8988T (cell line): ENCODE data around the gene LAMA5.

Experiments
- DNase-seq: peaks from one replicate; pipeline ENCODE4 v3.0.0; 2011

Gene LAMA5

DNA sequence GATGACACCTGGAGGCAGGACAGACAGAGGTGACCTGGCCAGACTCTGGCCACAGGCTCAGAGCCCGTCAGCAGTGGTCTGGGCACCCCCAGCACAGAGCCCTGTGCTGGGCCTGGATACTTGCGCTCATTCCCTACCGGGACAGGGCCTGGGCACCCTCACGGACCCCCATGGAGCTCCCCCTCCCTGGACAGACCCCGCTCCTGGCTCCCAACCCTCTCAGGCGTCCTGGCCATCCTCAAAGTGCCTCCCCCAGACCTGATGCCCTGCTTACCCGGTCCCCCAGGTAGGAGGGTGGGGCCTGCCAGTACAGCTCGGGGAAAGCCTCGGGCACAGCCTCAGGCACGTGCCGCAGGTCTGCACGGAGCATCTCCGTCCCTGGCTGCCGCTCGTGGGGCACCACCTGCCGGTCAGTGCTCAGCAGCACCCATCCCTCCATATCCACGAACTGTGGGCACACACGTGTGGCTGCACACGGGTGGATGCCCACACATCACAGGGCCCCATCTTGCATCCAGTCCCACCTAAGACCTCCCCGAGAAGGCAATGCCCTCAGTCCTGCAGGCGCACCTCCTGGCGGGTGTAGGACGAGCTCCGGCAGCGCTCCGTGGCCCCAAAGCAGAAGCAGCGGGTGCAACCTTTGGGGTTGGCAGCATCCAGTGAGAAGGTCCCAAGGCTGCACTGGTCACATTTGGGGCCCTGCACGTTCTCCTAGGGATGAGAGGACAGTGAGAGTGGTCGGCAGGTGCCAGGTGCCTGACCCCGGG lies 40.0 kb downstream of the LAMA5 start:
- DNase-seq = no peak

DNA sequence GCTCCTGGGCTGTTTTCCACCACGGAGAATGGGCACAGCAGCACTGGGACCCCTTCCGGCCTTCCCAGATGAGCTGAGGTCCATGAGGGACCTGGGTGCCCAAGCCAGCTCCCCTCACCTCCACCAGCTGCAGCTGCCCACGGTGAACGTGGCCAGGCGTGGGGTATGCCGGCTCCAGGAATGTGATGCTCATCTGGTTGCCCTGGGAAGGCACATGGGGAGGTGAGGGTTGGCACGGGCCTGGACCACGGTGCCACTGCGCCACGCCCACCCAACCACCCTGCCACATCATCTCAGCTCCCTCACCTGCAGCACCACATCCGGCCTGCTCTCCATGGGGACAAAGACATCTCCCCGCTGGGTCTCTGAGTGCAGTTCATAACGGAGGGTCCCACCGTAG lies 40.6 kb downstream of the LAMA5 start:
- no peak for DNase-seq

DNA sequence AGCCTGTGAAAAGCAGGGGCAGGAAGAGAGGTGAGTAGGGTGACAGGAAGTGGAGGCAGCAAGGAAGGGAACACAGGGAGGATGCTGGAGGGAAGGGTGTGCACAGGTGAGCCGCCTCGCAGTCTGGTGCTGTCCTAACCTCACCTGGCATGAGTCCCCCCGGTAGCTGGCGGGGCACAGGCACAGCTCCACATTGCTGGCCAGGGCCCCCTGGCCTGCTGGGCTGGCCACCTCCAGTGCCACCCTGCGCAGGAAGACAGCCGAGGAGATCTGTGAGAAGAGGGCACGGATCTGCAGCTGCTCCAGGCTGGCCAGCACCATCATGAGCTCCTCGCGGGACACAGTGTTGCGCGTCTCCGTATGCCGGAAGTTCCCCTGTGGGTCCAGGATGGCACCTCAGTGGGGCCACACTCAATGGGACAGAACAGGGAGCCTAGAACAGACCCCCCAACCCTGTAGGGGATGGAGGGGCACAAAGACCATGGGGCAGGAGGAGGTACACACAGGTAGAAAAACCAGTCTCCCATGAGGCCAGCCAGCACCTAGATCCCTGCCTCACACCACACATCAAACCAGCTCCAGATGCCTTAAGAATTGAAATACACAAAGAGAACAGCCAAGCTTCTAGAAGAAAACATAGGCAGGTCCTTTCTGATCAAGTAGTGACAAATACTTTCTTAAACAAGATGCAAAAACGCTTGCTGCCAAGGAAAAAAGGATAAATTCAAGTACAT lies 41.8 kb downstream of the LAMA5 start:
- no peak for DNase-seq

DNA sequence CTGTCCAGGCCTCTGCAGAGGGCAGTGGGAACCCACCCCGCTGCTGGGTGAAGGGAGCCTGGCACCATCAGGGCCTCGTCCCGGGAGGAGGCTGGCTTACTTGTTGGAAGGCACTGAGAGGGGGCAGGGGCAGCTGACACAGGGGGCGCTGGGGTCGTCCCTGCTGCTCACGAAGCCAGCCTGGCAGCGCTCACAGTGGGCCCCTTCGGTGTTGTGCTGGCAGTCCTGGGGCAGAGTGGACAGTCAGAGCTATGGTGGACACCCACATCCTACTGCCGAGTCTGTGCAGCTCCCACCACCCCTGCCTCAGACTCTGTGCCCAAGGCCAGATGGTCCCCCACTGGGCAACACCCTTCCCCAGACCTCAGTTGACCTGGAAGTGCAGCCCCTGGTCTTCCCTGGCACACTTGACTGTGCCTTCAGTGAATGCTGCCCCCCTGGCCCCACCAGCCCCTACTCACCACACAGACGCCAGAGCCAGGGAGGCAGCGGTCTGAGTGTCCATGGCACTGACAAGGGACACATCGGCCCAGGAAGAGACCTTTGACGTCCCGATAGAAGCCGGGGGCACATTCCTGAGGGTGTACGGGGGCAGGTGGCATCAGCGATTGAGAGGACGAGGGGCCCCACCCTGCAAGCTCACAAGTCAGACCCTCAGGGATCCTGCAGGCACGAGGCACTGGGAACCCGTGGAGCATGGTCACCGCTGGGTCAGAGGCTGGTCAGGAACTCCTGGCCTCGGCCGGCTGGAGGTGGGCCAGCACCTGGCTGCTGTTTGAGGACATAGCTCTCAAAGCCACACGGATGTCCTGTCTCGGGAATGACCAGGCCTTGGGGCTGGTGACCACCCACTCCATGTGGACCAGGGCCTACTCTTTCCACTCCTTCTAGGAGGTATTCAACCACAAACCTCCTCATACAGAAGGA lies 42.9 kb downstream of the LAMA5 start:
- no peak for DNase-seq

DNA sequence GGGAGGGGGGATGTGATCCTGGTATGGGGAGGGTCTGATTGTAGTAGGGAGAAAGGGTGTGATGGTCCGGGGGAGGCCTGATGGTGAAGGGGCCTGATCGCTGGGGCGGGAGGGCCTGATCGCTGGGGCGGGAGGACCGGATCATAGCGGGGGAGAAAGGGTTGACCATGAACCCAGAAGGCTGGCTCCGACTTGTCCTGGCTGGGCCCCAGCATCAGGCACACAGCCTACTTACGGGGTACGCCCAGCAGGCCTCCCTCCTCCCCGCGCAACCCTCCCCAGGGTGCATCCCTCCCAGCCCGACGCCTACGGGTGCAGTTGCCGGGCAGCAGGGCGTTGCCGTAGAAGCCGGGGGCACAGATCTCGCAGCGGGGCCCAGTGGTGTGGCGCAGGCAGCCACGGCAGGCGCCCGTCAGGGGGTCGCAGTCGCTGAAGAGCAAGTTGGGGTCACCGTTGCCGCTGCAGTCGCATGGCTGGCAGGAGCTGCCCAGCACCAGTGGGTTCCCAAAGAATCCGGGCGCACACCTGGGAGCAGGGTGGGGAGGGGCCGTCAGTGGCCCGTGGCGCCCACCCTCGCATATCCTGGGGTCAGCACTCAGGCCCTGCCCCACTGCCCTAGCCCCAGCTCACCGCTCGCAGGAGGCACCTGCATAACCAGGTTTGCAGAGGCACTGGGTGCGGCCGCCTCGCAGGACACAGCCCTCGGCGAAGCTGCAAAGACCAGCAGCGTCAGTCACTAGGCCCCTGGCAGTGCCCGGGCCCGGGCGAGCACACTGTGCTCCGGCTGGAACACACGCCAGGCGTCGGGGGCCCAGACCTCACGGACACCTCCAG lies 43.7 kb downstream of the LAMA5 start:
- no peak for DNase-seq

DNA sequence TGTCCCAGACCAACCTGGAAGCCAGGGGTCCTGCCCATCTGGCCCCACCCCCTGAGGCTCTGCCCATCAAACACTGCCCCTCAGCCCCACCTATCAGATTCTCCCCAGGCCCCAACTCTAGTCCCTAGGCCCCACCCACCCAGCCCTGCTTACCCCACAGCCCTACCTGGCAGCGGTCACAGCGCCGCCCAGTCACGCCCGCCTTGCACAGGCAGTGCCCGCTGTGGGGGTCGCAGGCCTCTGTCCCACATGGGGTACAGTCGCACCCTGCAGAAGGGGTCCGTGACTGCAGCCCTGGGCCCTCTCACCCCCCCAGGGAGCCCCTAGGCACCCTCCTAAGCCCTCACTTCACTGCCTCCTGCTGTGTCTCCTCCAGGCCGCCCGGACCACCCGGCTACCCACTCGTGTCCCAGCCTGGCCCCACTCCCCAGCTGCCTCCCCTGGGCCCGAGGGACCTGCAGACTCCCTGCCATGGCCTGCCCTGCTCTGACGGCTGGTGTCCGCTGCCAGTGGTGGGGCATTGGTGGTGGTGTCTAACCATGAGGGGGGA lies 44.5 kb downstream of the LAMA5 start:
- no peak for DNase-seq

DNA sequence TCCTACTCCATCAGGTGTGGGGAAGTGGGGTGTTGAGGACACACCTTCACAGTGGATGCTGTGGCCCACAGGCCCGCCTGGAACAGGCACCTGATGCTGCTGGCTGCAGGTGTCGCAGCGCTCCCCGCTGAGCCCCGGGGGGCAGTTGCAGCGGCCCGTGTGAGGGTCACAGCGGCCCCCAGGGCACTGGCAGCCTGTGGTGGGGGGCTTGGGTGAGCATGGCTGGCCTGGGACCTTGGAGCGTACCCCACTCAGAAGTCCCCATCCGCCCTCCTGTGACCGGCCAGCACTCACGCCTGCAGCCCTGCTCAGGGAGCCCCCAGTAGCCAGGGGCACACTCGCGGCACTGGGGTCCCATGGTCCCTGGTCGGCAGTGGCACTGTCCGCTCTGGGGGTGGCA lies 45.1 kb downstream of the LAMA5 start:
- DNase-seq = no peak

DNA sequence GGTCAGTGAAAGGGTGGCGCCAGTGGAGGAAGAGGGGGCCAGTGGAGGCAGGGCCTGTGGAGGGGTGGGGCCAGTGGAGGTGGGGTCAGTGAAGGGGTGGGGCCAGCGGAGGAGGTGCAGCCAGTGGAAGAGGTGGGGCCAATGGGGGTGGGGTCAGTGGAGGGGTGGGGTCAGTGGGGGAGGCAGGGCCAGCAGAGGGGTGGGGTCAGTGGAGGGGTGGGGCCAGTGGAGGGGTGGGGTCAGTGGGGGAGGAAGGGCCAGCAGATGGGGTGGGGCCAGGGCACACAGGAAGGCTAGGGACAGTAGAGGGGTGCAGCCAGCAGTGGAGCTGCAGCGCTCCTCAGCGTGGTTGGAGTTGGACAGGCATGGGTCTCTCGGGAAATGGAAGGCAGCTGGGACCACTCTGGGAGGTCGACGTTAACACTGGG lies 45.6 kb downstream of the LAMA5 start:
- DNase-seq = peak; percentile 96

DNA sequence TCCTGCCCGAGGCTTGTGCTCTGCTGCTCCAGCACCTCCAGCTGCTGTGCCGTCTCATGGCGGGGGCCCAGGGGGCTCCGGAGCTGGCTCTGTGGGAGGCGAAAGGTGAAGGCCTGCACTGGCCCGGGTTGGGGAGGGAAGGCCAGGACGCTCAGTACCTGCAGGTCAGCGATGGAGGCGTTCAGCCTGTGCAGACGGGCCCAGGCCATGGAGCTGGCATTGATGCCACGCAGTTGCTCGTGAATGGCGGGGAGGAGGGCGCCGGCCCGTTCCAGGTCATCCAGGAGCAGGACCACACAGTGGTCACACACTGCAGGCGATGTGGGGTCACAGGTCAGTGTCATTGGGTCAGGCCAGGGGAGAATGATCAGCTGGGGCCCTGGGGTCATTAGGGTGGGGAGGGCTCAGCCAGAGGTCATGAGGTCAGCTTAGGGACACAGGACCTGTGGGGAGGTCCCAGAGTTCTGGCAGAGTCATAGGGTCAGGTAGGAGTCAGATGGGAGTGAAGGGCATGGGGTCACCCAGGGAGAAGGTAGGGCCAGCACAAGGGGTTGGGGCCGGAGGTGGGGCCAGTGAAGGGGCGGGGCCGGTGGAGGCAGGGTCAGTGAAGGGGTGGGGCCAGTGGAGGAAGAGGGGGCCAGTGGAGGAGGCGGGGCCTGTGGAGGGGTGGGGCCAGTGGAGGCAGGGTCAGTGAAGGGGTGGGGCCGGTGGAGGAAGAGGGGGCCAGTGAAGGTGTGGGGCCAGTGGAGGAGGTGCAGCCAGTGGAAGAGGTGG lies 46.3 kb downstream of the LAMA5 start:
- DNase-seq = peak; percentile 91

DNA sequence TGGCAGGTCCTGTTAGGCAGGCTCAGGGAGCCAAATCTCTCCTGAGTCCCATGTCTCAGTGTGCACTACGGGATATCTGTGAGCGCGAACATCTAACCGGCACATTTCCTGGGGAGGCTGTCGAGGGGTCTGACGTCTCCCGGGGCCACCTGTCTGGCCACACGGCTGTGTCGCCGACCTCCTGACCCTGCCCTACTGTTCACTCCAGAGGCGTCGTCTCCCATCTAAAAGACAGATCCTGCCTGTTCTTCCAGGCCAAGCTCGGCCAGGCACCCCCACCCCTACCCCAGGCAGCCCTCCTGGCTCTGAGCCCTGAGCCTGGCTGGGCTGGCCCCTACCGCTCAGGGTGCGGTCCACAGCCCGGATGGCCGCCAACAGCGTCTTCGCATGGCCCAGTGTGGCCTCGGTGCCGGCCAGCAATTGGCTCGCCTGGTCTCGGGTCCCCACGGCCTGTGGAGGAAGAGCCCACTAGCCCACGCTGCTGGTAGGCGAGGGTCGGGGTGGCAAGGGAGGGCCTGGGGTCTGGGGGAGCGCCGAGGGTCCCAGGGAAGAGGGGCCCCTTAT lies 47.7 kb downstream of the LAMA5 start:
- no peak for DNase-seq

DNA sequence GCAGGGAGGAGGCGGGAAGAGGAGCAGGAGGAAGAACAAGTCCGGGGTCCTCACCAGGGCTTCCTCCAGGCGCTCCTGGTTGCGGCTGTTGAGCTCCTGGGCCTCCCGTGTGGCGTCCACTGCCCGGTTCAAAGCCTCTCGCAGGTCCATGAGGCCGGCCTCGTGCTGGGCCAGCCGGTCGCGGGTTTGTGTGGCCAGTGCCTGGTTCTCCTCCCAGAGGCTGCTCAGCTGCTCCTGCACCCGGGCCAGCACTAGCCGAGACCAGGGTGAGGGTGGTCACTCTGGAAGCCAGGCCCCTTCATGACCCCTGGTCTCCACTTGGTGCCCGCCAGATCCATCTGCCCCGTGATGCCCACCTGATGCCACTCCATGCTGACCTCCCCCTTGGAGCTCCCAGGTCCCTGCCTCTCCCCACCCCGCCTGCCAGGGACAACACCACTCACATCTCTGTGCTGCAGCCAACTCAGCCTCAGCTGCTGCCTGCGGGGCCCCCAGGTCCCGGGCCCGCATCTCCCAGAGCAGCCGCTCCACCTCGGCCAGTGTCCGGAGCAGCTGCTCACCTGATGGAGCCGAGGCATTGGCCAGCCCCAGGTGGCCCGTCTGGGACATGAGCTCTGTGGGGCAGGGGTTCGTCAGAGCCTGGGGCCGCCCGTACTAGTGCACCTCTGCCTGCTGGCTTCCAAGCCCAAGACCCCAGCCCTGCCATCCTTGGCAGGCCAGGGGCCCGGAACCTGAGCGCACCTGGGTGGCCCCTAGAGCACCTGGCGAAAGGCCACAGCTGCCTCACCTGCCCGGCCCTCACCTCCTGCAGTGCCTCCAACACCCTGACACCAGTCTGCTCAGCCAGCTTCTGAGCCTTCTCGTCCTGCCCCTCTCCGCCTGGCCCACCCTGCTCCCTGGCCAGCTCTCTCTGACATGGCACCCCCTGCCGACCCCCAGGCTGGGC lies 48.4 kb downstream of the LAMA5 start:
- DNase-seq = peak; percentile 72

DNA sequence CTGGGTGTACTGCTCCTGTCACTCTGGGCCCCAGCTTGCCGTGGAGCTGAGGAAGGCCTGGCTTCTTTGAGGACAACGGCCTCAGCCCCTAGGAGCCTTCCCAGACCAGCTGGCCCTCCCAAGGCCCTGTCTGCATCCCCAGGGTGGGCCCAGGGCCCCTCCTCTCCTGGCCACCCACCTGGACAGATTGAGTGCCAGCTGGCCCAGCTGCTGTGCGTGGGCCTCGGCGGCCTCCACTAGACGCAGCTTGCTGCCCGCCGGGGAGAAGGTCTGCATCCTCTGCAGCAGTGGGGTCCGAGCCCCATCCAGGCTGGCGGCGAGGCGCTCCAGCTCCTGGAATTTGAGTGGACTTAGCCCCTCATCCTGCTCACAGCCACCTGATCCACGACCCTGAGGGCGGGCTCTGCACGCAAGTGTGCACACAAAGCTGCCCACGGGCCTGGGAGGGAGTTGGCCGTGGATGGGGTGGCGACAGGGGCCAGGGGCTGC lies 49.9 kb downstream of the LAMA5 start:
- DNase-seq = no peak

DNA sequence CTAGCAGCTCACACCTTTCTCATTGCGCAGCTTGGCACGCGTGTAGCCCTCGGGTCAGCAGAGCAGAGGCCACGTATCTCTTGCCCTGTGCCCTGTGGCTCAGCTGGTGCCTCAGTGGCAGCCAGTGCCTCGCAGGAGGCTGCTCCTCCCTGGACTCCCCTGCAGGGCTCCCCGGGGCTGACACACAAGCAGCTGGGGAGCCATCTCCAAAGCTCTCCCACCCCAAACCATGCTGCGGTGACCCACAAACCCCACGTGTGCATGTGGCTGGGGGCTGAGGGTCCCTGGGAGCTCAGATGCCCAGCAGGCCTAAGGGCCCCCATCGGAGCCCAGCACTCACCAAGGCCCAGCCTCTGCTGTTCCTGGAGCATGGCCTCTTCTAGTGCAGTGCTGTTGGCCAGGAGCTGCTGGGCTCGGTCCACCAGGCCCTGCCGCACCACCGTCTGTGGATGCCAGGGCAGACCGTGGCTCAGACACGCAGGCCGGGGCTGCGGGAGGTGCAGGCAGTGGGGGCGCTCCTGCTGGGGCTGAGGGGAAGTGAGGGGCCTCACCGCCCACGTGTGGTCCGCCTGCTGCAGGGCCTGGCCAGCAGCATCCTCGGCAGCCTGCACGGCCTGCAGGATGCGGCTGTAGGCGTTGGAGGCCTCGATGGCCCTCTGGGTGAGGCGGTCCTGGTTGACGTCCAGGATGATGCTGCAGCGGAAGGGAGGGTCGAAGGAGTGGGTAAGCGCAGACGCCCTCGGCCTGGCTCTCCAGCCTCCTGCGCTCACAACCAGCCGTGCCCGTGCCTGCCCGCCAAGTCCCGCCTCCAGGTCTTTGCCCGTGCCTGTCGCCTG lies 50.6 kb downstream of the LAMA5 start:
- DNase-seq = no peak

DNA sequence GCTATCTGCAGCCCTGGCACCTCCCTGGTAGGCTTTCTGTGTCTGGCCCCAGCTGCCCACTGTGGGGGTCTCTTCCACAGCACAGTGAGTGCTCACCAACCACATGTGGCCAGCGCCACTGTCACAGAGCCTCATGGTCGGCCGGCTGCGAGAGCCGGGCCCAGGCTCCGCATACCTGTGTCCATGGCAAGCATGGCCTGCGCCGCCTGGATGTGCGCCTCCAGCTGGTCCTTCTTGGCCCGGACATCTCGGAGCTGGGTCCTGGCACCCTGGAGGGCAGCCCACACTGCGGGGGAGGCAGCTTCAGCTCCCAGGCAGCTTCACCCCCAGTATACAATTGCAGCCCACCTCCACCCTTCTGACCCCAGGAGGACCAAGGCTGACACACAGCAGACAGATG lies 51.3 kb downstream of the LAMA5 start:
- DNase-seq = no peak

DNA sequence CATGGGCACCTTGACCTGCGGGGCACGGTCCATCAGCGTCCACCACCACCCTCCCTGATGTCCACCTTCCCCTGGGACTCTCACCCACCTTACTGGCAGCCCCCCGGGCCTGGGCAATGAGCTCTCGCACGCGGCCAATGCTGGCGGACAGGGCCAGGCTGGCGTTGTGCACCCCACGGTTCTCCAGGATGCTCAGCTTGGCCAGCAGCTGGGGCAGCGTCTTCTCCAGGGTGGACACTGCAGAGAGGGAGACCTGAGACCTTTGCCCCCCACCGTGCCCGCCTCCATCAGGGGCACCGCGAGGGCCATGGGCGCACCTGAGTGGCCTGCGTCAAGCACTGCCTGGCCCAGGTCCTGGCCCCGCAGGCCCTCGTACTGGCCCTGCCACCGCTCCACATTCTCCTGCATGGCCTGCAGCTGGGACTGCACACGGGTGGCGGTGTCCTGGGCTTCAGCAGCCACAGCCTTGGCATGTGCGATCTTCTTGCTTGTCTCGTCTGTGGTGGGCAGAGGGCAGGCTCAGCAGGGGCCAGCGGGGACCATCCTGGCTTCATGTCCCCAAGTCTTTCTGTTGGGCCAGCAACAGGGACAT lies 52.3 kb downstream of the LAMA5 start:
- peak; percentile 59 for DNase-seq

DNA sequence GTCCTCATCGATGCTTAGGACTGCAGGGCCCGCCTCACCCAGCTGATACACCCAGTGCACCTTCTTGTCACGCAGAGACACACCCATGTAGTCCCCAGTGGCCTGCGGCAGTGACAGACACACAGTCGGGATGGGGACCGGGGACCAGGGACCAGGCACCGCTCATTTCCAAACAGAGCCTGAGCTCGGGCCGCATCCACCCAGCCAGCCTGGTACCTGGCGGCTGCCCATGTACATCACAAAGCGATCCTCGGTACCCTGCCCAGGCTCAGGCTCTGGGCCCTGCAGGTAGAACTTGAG lies 52.8 kb downstream of the LAMA5 start:
- peak; percentile 79 for DNase-seq

DNA sequence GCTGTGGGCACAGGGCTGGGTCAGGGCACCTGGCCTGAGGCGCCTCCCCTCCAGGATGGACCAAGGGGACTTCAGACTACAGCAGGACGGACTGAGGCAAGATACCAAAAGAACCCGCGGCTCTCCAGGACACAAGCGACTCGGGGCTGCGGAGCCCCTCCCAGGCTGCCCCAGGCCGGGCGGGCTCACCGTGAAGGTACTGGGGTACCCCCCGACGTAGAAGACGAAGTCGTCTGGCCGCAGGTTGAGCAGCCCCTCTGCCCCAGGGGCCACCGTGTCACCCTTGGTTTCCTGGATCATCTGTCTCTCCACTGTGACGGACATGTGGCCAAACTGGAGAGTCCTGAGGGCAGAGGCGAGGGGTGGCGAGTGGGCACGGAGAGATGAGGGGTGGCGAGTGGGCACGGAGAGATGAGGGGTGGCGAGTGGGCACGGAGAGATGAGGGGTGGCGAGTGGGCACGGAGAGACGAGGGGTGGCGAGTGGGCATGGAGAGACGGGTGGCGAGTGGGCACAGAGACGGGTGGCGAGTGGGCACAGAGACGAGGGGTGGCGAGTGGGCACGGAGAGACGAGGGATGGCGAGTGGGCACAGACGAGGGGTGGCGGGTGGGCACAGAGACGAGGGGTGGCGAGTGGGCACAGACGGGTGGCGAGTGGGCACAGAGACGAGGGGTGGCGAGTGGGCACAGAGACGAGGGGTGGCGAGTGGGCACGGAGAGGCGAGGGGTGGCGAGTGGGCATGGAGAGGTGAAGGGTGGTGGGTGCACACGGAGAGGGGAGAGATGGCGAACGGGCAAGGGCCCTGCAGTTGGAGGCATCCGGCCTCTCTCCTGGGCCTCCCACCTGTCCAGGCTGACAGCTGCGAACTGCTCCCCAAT lies 53.4 kb downstream of the LAMA5 start:
- DNase-seq = no peak
